Right lung (tissue), 10 donors: ENCODE results near the gene DPH6. TPM values are rescaled to one million over a fixed set of nuclear protein-coding genes. Genes with fewer than 3 reads are reported as not detected.
"Not testable (repeated sequence)": the region's sequence is repeated elsewhere in the genome, so short reads cannot be mapped to it uniquely, and the experiment has no call there.

Experiments
- DNase-seq, 2 donors: peaks; one replicate each; pipeline ENCODE4 v3.0.0-alpha.2; 2013
- long read RNA-seq, 8 donors: transcript quantifications; one replicate each; lab custom pipeline, GENCODE V29; 2026
- polyA plus RNA-seq, 5 donors: library from polyadenylated mRNA; unstranded; fragments of 120-200 nt; gene quantifications; one replicate each; pipeline versions ENCODE4 v1.2.1 to v1.2.3, GENCODE V29; 2013; ENCODE audit warnings: inconsistent platforms in 1 of 5, low replicate concordance in 1 of 5; ENCODE audit not compliant: insufficient read length in 5 of 5, insufficient read depth in 1 of 5

The DPH6 gene
- 10 to 100 TPM; 10.1 to 16.7 (median 14.6) TPM for polyA plus RNA-seq
- long read RNA-seq, donor 1, partial matches to known transcripts, result 0 of 2 reads
- long read RNA-seq, donor 1, other reads (novel, unspliced or antisense), result 0 of 2 reads
- long read RNA-seq, donor 2, partial matches to known transcripts, result 0 of 2 reads
- long read RNA-seq, donor 2, other reads (novel, unspliced or antisense), result 0 of 2 reads
- long read RNA-seq, donor 3, result 0 reads
- long read RNA-seq, donor 4, partial matches to known transcripts, result 0 of 1 reads
- long read RNA-seq, donor 4, other reads (novel, unspliced or antisense), result 0 of 1 reads
- long read RNA-seq, donor 5, partial matches to known transcripts, result 0 of 2 reads
- long read RNA-seq, donor 5, other reads (novel, unspliced or antisense), result 0 of 2 reads
- long read RNA-seq, donor 6, partial matches to known transcripts, result 0 of 3 reads
- long read RNA-seq, donor 6, other reads (novel, unspliced or antisense), result 0 of 3 reads
- long read RNA-seq, donor 7, partial matches to known transcripts, result 0 of 2 reads
- long read RNA-seq, donor 7, other reads (novel, unspliced or antisense), result 0 of 2 reads
- long read RNA-seq, donor 8, result 0 reads

GRCh38 chr15:35545824-35546510 is at the start of gene DPH6:
Gene DPH6, minus strand, starts transcription at chr15:35546165. Its CDS starts 24 bp downstream, at chr15:35546141.
- peak; percentile 91 to 92 for DNase-seq

- no peak for DNase-seq
These were observed 49.7 kb upstream of the DPH6 start for GRCh38 chr15:35595656-35596055.

- not testable (repeated sequence) for DNase-seq
These were observed 46.0 kb upstream of the DPH6 start for GRCh38 chr15:35591987-35592386.

- no peak for DNase-seq
These were observed 38.0 kb upstream of the DPH6 start for GRCh38 chr15:35583863-35584528.

GRCh38 chr15:35580606-35581005 is 34.6 kb upstream of the DPH6 start:
- no peak for DNase-seq

- no peak for DNase-seq
These were observed 21.4 kb upstream of the DPH6 start for GRCh38 chr15:35567392-35567791.

GRCh38 chr15:35566991-35567390 is 21.0 kb upstream of the DPH6 start:
- DNase-seq, result no peak

GRCh38 chr15:35565901-35566300 is 19.9 kb upstream of the DPH6 start:
- no peak for DNase-seq

- DNase-seq, result no peak
These were observed 16.7 kb upstream of the DPH6 start for GRCh38 chr15:35562641-35563040.

- no peak for DNase-seq
These were observed 15.3 kb upstream of the DPH6 start for GRCh38 chr15:35561308-35561707.

GRCh38 chr15:35560870-35561269 is 14.9 kb upstream of the DPH6 start:
- DNase-seq, result peak in 1 of 2 donors; percentile 17

GRCh38 chr15:35560258-35560657 is 14.3 kb upstream of the DPH6 start:
- DNase-seq, result no peak

GRCh38 chr15:35559683-35560082 is 13.7 kb upstream of the DPH6 start:
- DNase-seq, result no peak

- no peak for DNase-seq
These were observed 11.6 kb upstream of the DPH6 start for GRCh38 chr15:35557544-35557943.

GRCh38 chr15:35557012-35557411 is 11.0 kb upstream of the DPH6 start:
- DNase-seq, result no peak

- no peak for DNase-seq
These were observed 9.3 kb upstream of the DPH6 start for GRCh38 chr15:35555244-35555643.

- no peak for DNase-seq
These were observed 5.0 kb upstream of the DPH6 start for GRCh38 chr15:35550957-35551356.

GRCh38 chr15:35549567-35549966 is 3.6 kb upstream of the DPH6 start:
- DNase-seq, result no peak

- DNase-seq, result no peak
These were observed 2.5 kb upstream of the DPH6 start for GRCh38 chr15:35548435-35548834.

GRCh38 chr15:35547775-35548364 is 1.9 kb upstream of the DPH6 start:
- DNase-seq, result no peak

- no peak for DNase-seq
These were observed 781 bp upstream of the DPH6 start for GRCh38 chr15:35546511-35547381.
